Karpas-422 (cell line): Measurements from ENCODE around the gene PRSS21. TPM values are rescaled to one million over a fixed set of nuclear protein-coding genes. Genes with fewer than 3 reads are reported as not detected.
A peak's percentile ranks its signal among the peaks of the same experiment; 100 is the strongest.

ENCODE experiments used
- DNase-seq: peaks from one replicate; pipeline ENCODE4 v3.0.0-alpha.2; 2015
- H2AFZ ChIP-seq: fragments of 200-600 bp; sonication (generic); 2 replicates; pipeline ENCODE4 v1.6.1; 2014; ENCODE audit warnings: antibody characterized with exemption, low read length, mixed read lengths
- H3K27ac ChIP-seq: fragments of 200-600 bp; sonication (generic); 2 replicates; pipeline ENCODE4 v1.5.1; 2014; ENCODE audit warnings: mild to moderate bottlenecking, low read length, moderate library complexity
- H3K27me3 ChIP-seq: fragments of 200-600 bp; sonication (generic); 2 replicates; pipeline ENCODE4 v1.6.1; 2014; ENCODE audit warnings: low read length, mixed read lengths
- H3K36me3 ChIP-seq: fragments of 200-600 bp; sonication (generic); 2 replicates; pipeline ENCODE4 v1.6.1; 2014; ENCODE audit warnings: low read length, mixed read lengths; ENCODE audit not compliant: insufficient read depth
- H3K4me1 ChIP-seq: fragments of 200-600 bp; sonication (generic); 2 replicates; pipeline ENCODE4 v1.6.1; 2014; ENCODE audit warnings: mild to moderate bottlenecking, low read length, mixed read lengths
- H3K4me2 ChIP-seq: fragments of 200-600 bp; sonication (generic); 2 replicates; pipeline ENCODE4 v1.6.1; 2014; ENCODE audit warnings: low read length, low read depth, mild to moderate bottlenecking; ENCODE audit not compliant: poor library complexity, severe bottlenecking
- H3K4me3 ChIP-seq: fragments of 200-600 bp; sonication (generic); 2 replicates; pipeline ENCODE4 v1.5.1; 2014; ENCODE audit warnings: mild to moderate bottlenecking, antibody characterized with exemption, low read length, mixed read lengths
- H3K79me2 ChIP-seq: fragments of 200-600 bp; sonication (generic); 2 replicates; pipeline ENCODE4 v1.6.1; 2014; ENCODE audit warnings: mild to moderate bottlenecking, low read length, mixed read lengths
- H3K9ac ChIP-seq: fragments of 200-600 bp; sonication (generic); 2 replicates; pipeline ENCODE4 v1.6.0; 2014; ENCODE audit warnings: low read length
- H3K9me2 ChIP-seq: fragments of 200-600 bp; sonication (generic), shearing (Covaris generic); replicated peaks from 2 replicates; pipeline ENCODE4 v1.6.0; 2014; ENCODE audit warnings: mild to moderate bottlenecking, low read length, moderate library complexity; ENCODE audit not compliant: insufficient read depth
- H3K9me3 ChIP-seq: fragments of 300-700, 200-600 bp; sonication (generic); 2 replicates; pipeline ENCODE4 v1.6.1; 2014; ENCODE audit warnings: low read length, mixed read lengths
- H4K20me1 ChIP-seq: fragments of 200-600 bp; sonication (generic); 2 replicates; pipeline ENCODE4 v1.6.1; 2014; ENCODE audit warnings: mild to moderate bottlenecking, antibody characterized with exemption, low read length, low read depth; ENCODE audit not compliant: insufficient read depth
- small RNA-seq: library from RNA; depleted of rRNA; stranded (forward); fragments of <200 nt; gene quantifications from one replicate; pipeline ENCODE3, GENCODE V24; 2014
- total RNA-seq: library from RNA; depleted of rRNA; stranded (reverse); fragments of >200 nt; shearing (Covaris generic); gene quantifications from 2 replicates; pipeline ENCODE4 v1.2.3, GENCODE V29; 2014; ENCODE audit warnings: low replicate concordance; rRNA removed

The PRSS21 gene
- total RNA-seq, 1 experiment from 2014 or later, result not detected

GRCh38 chr16:2866431-2866830 is 49.4 kb downstream of the PRSS21 start:
- Histone ChIP-seq H3K4me2 (no peak overlapping the region), H3K36me3 (no peaks in the 10 kb centered on the region), H3K27me3 (no peaks in the 10 kb centered on the region), H3K27ac (no peak overlapping the region), H4K20me1 (no peaks in the 10 kb centered on the region), H3K4me1 (peaks cover 10% of the 10 kb centered on the region), H2AFZ (no peak overlapping the region), H3K9me3 (no peaks in the 10 kb centered on the region), H3K9me2 (no peaks in the 10 kb centered on the region), H3K9ac (no peak overlapping the region), H3K79me2 (no peaks in the 10 kb centered on the region), H3K4me3 (no peak overlapping the region)
- peak; percentile 7 for DNase-seq

GRCh38 chr16:2867661-2867986 is 50.6 kb downstream of the PRSS21 start:
- Histone ChIP-seq H4K20me1 (no peaks in the 10 kb centered on the region), H2AFZ (peak overlapping the region; percentile 95), H3K4me2 (peak overlapping the region; percentile 98), H3K9ac (peak overlapping the region; percentile 91), H3K9me3 (no peaks in the 10 kb centered on the region), H3K27me3 (no peaks in the 10 kb centered on the region), H3K4me1 (peaks cover 10% of the 10 kb centered on the region), H3K27ac (peak overlapping the region; percentile 61), H3K9me2 (no peaks in the 10 kb centered on the region), H3K4me3 (peak overlapping the region; percentile 98), H3K36me3 (no peaks in the 10 kb centered on the region), H3K79me2 (no peaks in the 10 kb centered on the region)
- DNase-seq, result no peak

DNA sequence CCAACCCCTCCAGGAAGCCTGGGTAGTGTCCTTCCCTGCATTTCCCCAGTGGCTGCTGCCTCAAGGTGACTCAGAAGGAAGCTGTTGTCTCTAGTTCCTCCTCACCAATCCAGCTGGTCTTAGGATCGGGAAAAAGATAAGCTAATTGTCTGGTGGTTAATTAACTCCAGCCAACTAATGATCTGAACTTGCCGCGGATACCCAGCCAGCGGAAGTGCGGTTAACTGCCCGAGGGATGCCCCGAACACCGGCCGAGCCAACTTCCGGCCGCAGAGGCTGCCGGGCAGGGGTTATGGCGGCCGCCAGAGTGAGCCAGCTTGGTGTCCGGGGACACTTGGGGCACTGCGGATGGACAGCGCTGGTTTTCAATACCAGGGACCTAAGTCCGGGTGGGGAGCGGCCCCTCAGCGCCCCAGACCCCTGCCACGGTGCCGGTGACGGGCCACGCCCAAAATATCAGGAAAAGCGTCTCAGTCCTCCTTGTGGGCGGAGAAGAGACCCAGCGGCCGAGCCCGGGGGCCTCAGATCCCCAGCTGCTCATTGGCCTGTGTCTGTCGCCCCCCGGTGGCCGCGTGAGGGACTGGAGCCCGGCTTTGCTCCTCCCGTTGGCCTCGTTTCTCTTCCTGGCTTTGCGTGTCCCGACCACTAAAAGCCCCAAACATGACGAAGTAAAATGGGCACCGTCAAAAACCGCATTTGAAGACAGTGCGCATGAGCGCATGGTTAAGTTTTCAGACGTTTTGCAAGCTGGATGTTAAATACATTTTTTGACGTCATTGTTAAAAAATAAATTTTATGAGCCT is 51.2 kb downstream of the PRSS21 start:
- Histone ChIP-seq H3K4me3 (peak overlapping the region; percentile 98), H3K27me3 (no peaks in the 10 kb centered on the region), H3K79me2 (no peaks in the 10 kb centered on the region), H3K4me2 (peak overlapping the region; percentile 98), H3K9me2 (no peaks in the 10 kb centered on the region), H2AFZ (peak overlapping the region; percentile 95), H3K4me1 (peaks cover 10% of the 10 kb centered on the region), H3K27ac (peak overlapping the region; percentile 61), H4K20me1 (no peaks in the 10 kb centered on the region), H3K9ac (peak overlapping the region; percentile 91), H3K9me3 (no peaks in the 10 kb centered on the region), H3K36me3 (no peaks in the 10 kb centered on the region)
- DNase-seq, result peak; percentile 95

Small RNA genes lying within 50 kb of the gene (small RNA-seq; reads per million reads assigned to genes)
- not detected for gene SNORA3C

Other genes starting within 250 kb of the PRSS21 start
- gene KCTD5, start 134.7 kb upstream of the PRSS21 start, total RNA-seq, result 15.7 and 21.1 TPM in 2 replicates
- 1.4 and 2.8 TPM in 2 replicates for gene PRSS27, start 97.0 kb upstream of the PRSS21 start, total RNA-seq
- gene SRRM2, start 64.6 kb upstream of the PRSS21 start, total RNA-seq, result 127 and 133 TPM in 2 replicates
- gene ELOB, start 40.0 kb upstream of the PRSS21 start, total RNA-seq, result 336 and 358 TPM in 2 replicates
- gene PRSS33, start 29.7 kb upstream of the PRSS21 start, total RNA-seq, result not detected in 2 replicates
- not detected in 2 replicates for gene PRSS41, start 18.8 kb upstream of the PRSS21 start, total RNA-seq
- not detected in 2 replicates for gene ZG16B, start 13.1 kb downstream of the PRSS21 start, total RNA-seq
- not detected in 2 replicates for gene PRSS22, start 40.9 kb downstream of the PRSS21 start, total RNA-seq
- 63.5 and 85.1 TPM in 2 replicates for gene FLYWCH2, start 66.0 kb downstream of the PRSS21 start, total RNA-seq
- 11.0 and 22.7 TPM in 2 replicates for gene FLYWCH1, start 94.7 kb downstream of the PRSS21 start, total RNA-seq
- 3.4 and 8.5 TPM in 2 replicates for gene KREMEN2, start 147.0 kb downstream of the PRSS21 start, total RNA-seq
- gene PAQR4, start 152.1 kb downstream of the PRSS21 start, total RNA-seq, result 30.7 and 44.0 TPM in 2 replicates
- gene PKMYT1, start 163.2 kb downstream of the PRSS21 start, total RNA-seq, result 17.6 and 30.3 TPM in 2 replicates
- gene CLDN9, start 195.7 kb downstream of the PRSS21 start, total RNA-seq, result not detected in 2 replicates
- gene CLDN6, start 200.9 kb downstream of the PRSS21 start, total RNA-seq, result not detected in 2 replicates
- gene TNFRSF12A, start 203.1 kb downstream of the PRSS21 start, total RNA-seq, result 4.9 and 9.4 TPM in 2 replicates
- 51.7 and 67.8 TPM in 2 replicates for gene HCFC1R1, start 206.7 kb downstream of the PRSS21 start, total RNA-seq
- gene THOC6, start 206.8 kb downstream of the PRSS21 start, total RNA-seq, result 20.0 and 35.8 TPM in 2 replicates
- not detected in 2 replicates for gene BICDL2, start 219.7 kb downstream of the PRSS21 start, total RNA-seq
- 0.15 and 0.47 TPM in 2 replicates for gene MMP25, start 229.3 kb downstream of the PRSS21 start, total RNA-seq
- not detected in 2 replicates for gene IL32, start 248.4 kb downstream of the PRSS21 start, total RNA-seq